ENCODE data around the gene ZNF207. TPM values are rescaled to one million over a fixed set of nuclear protein-coding genes. Genes with fewer than 3 reads are reported as not detected.

The ZNF207 gene
- total RNA-seq, 1 experiment from 2014 or later, result 215 TPM

GRCh38 chr17:32335046-32335445 is 14.9 kb upstream of the ZNF207 start:
- TF ChIP-seq POLR2AphosphoS5 (IDR thresholded peaks at IDR 0.05; ENCODE audit: low read depth, low read length) (no peak), CTCF (IDR thresholded peaks at IDR 0.05) (no peak), TCF7L2 (IDR thresholded peaks at IDR 0.05; ENCODE audit: low read depth, low read length) (no peak), SIN3A (IDR thresholded peaks at IDR 0.05; ENCODE audit: borderline replicate concordance, insufficient read depth, low read depth, low read length) (no peak), REST (IDR thresholded peaks at IDR 0.05; ENCODE audit: insufficient read depth in 1 of 2, low read depth in 2 of 2, low read length in 1 of 2) (no peak)
- POLR2A ChIA-PET, result interaction anchor here (0.6 kb wide), 1 partner anchor 733 kb away, joined by 10 read pairs; no protein-coding TSS in a partner anchor
- no peak for ATAC-seq
- DNase-seq (ENCODE audit: low read depth, low spot score), result no peak
- no peaks in the 10 kb centered on the region for H3K9me3 ChIP-seq (ENCODE audit: control insufficient read depth, insufficient read depth, low read depth, low read length)
- in situ Hi-C loops (cut with HindIII; ENCODE audit: low pct_unique_long_range_greater_than_20kb, low sequenced_read_pairs), result no loop called here
- H3K27ac ChIP-seq (ENCODE audit: low read length), result no peak overlapping the region
- CTCF ChIA-PET, result no interaction called here
- H3K27me3 ChIP-seq (ENCODE audit: control insufficient read depth, insufficient read depth, low read length), result no peaks in the 10 kb centered on the region
- BruUV-seq (replicated peaks), result no TSS peak
- intact Hi-C loops (cut with micrococcal nuclease; ENCODE audit: unreplicated experiment), result no loop called here
- H3K36me3 ChIP-seq (ENCODE audit: control insufficient read depth, insufficient read depth, low read length), result peaks cover 5% of the 10 kb centered on the region
- H3K4me3 ChIP-seq (ENCODE audit: low read depth in 2 of 2, low read length in 2 of 2), result no peak overlapping the region
- no peaks in the 10 kb centered on the region for H3K4me1 ChIP-seq (ENCODE audit: control insufficient read depth, insufficient read depth, low read length)

- Histone ChIP-seq H3K4me1 (ENCODE audit: control insufficient read depth, insufficient read depth, low read length) (no peaks in the 10 kb centered on the region), H3K9me3 (ENCODE audit: control insufficient read depth, insufficient read depth, low read depth, low read length) (no peaks in the 10 kb centered on the region), H3K27ac (ENCODE audit: low read length) (no peak overlapping the region), H3K27me3 (ENCODE audit: control insufficient read depth, insufficient read depth, low read length) (no peaks in the 10 kb centered on the region), H3K4me3 (ENCODE audit: low read depth in 2 of 2, low read length in 2 of 2) (no peak overlapping the region), H3K36me3 (ENCODE audit: control insufficient read depth, insufficient read depth, low read length) (peaks cover 5% of the 10 kb centered on the region)
- ATAC-seq (peak; percentile 57; the same call in 1 of the 2 replicates), DNase-seq (ENCODE audit: low read depth, low spot score) (no peak)
- TF ChIP-seq TCF7L2 (IDR thresholded peaks at IDR 0.05; ENCODE audit: low read depth, low read length) (no peak), SIN3A (IDR thresholded peaks at IDR 0.05; ENCODE audit: borderline replicate concordance, insufficient read depth, low read depth, low read length) (no peak), REST (IDR thresholded peaks at IDR 0.05; ENCODE audit: insufficient read depth in 1 of 2, low read depth in 2 of 2, low read length in 1 of 2) (no peak), CTCF (IDR thresholded peaks at IDR 0.05) (no peak), POLR2AphosphoS5 (IDR thresholded peaks at IDR 0.05; ENCODE audit: low read depth, low read length) (no peak)
- no TSS peak for BruUV-seq (replicated peaks)
- ChIA-PET POLR2A (interaction anchor here (0.6 kb wide), 1 partner anchor 734 kb away, joined by 10 read pairs; no protein-coding TSS in a partner anchor), CTCF (no interaction called here)
- intact Hi-C loops (cut with micrococcal nuclease; ENCODE audit: unreplicated experiment) (no loop called here), in situ Hi-C loops (cut with HindIII; ENCODE audit: low pct_unique_long_range_greater_than_20kb, low sequenced_read_pairs) (no loop called here)
Measured at GRCh38 chr17:32335687-32336086, 14.3 kb upstream of the ZNF207 start.

Data from Panc1 (cell line).